Fibroblast of skin of left biceps (primary cell): ENCODE results near the gene SPATS2.

ENCODE experiments used
- DNase-seq, 2 experiments: peaks; one replicate each; pipeline ENCODE4 v3.0.0-alpha.2; 2013; ENCODE audit warnings: low read depth in 2 of 2

The SPATS2 gene

DNA sequence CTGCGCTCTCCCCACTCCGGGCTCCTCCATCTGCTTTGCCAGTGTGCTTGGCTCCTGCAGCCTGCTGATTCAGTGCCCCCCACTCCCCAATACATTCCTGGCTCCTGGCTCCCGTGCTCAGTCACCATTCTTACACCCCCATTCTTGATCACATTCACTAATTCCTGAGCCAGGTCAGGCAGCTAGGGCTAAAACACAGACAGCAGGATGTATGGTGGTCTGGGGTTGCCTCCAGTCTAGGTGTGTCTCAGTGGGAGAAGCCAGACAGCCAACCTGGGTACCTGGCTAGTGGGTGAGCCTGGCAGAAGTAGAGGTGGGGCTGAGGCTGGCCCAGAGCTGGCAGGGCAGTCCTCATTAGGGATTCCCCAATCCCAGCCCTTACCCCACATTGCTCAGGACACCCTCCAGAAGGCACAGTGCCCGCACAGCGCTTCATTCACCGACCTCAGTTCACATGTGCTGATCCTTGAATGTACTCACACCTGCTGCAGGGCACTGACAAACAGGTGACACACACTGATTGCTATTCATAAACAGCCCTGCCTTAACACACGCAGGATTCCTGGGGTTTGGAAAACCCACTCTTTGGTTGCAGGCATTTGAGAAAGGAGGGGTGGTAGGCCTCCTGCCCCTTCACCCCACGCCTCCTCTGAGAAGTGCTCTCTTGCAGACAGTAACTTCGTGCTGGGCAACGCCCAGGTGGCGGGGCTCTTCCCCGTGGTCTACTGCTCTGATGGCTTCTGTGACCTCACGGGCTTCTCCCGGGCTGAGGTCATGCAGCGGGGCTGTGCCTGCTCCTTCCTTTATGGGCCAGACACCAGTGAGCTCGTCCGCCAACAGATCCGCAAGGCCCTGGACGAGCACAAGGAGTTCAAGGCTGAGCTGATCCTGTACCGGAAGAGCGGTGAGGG, 173.2 kb downstream of the SPATS2 start:
- DNase-seq, result no peak

DNA sequence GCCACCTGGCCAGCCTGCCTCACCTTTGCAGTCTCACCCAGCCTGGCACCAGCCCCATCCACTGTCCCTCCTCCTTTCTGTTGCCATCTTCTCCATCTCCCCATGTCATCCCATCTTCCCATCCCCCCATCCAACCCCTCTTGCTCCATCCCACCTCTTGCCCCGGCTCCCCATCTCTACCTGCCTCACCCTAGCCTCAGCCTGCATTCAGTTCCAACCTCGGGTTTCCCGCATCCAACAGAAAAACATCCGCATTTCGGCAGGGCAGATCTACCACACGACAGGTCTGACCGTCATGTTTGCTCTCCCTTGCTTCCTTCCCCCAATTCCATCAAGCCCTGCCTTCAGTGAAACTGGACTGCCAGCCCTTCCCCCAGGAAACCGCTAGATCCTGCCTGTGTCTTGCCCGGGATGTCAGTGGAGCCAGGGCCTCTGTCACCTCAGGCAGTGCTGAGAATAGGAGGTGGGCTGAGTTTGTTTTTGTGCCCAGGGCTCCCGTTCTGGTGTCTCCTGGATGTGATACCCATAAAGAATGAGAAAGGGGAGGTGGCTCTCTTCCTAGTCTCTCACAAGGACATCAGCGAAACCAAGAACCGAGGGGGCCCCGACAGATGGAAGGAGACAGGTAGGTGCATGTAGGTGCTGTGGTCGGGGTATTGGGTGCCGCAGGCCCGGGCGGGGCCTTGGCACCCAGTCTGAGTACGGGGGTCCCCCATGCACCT, 174.0 kb downstream of the SPATS2 start:
- DNase-seq, result no peak

DNA sequence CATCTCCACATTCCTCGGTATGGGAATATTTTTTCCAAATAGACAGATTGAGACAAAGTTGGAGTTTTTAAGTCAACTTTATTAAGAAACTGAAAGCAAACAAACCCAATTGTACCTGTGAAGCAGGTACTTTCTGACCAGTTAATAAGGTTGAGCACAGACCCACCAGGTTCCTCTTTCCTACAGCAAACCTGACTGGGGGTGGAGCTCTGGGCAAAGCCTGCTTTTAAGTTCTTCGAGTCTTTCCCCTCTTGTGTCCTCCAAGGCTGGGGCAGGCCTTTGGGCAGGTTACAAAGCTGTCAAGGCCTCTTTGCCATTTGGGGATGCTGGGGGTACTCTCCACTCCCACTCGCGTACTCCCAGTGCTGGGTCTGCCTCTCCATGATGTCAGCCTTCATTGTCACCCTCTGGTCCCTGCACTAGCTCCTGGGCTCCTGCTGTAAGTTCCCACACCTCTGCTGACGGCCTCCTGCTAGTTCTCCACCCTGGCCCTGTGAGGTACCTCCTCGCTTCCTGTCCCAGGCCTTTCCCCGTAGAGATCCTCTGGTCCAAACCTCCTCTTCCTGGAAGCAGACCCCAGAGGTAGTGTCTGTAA, 174.7 kb downstream of the SPATS2 start:
- no peak for DNase-seq

DNA sequence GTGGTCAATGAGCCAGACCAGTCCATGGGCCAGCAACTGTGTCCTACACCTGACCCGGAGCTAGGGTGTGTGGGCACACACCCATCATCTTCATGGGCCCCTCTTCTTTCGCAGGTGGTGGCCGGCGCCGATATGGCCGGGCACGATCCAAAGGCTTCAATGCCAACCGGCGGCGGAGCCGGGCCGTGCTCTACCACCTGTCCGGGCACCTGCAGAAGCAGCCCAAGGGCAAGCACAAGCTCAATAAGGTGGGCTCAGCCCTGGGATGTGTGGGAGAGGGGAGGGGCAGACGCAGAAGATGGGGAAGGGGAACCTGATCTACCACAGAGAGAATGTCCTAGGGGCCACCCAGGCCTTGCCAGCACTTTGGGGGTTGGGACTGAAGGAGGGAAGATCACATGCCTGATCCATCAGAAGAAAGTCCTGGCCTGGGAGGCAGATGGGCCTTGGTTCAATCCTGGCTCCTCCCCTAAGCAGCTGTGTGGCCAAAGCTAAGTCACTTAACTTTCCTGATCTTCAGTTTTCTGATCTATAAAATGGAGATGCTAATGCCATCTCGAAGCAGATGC, 175.4 kb downstream of the SPATS2 start:
- DNase-seq, result no peak

DNA sequence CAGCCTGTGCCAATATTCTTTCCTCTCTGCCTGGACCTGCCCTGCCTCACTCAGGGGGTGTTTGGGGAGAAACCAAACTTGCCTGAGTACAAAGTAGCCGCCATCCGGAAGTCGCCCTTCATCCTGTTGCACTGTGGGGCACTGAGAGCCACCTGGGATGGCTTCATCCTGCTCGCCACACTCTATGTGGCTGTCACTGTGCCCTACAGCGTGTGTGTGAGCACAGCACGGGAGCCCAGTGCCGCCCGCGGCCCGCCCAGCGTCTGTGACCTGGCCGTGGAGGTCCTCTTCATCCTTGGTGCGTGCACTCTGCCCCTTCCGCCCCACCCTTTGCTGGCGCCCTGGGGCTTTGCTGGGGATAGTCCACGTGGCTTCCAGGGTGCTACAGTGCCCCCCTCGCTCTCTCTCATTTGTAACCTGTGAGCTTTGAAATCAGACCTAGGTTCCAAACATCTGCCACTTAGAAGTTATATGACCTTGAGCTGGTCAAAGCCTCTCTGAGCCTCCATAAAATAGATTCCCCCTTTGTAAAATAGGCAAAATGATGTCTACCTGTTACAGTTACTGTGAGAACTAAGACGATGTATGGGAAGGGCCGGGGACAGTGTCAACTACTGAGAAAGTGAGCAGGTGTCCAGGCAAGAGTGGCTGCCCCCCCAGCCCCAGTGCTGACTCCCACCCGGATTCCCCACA, 176.1 kb downstream of the SPATS2 start:
- DNase-seq, result no peak

DNA sequence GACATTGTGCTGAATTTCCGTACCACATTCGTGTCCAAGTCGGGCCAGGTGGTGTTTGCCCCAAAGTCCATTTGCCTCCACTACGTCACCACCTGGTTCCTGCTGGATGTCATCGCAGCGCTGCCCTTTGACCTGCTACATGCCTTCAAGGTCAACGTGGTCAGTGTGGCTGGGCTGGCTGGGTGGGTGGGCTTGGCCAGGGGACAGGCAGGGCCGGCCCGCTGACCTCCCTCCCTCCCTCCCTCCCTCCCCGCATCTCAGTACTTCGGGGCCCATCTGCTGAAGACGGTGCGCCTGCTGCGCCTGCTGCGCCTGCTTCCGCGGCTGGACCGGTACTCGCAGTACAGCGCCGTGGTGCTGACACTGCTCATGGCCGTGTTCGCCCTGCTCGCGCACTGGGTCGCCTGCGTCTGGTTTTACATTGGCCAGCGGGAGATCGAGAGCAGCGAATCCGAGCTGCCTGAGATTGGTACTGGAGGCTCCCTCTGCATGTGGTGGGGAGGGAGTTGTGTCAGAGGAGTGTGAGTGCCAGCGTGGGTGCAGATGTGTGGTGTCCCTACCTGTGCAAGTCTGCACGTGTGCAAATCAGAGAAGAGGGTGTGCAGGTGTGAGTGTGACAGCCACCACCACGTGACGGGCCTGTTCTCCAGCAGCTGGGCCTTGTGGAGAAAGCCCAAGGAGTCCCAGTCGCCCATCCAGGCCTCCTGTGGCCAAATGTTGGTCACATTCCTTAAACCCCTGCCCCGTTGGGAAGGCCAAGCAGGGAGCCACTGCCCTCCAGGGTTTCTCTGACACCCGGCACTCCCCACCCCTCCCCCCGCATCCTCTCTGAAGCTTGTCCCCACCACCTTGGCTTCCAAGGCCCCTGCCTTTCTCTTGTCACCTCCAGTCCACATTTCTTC, 176.9 kb downstream of the SPATS2 start:
- no peak for DNase-seq

DNA sequence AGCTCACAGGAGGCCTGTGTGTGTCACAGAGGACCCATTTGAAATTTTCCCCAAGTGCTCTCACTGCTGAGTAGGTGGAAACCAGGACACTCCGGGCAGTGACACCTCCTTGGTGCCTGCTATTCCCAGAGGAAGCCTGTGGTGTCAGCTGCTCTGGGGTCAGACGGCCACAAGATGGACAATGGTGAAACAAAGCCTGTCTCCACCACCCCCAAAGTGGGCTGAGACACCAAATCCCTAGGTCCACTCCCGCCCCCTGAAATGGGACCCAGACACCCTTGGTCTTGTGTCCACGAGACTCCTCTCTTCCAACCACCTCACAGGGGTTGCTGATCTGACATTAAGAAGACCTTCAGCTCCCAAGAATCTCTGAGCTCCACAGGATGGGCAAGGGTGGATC, 178.6 kb downstream of the SPATS2 start:
- DNase-seq, result no peak

DNA sequence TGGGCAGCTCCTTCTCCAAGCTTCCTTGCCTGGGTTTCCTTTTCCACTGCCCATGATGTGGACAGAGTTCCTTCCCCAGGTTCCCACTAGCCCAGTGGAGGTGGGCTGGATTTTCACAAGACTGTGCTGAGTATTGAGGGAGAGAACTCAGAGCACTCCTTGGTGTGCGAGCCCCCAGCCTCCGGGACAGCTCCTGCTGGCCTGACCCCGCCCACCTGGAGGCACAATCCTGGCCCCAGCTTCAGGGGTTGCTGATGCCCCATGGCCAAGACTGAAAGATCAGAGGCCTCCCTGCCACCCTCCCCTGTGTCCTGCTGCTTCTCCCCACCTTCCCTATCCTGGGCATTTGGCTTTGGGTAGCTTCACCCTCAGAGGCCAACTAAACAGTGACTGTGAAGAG, 179.2 kb downstream of the SPATS2 start:
- DNase-seq, result no peak

DNA sequence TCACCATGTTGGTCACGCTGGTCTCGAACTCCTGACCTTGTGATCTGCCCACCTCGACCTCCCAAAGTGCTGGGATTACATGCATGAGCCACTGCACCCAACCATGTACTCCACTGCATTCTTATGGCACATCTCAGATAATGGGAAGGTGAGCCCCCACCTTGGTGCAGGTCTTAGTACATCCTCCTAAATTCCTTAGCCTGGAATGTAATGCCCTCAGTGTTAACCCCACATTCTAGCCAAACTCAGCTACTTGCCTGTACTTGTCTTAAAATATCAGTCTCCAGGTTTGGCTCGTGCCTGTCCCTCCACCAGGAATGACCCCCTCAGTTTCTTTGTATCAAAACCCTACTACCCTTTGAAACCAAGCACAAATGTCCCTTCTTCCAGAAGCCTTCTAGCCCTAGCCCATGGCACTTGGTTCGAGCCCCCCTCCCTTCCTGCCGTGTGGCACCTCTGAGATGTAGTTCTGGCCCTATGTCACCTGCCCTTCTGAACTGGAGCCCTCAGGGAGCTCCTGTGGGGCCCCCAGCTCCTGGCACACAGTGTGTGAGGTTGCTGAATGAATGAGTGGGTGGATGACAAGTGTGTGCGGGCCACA, 179.9 kb downstream of the SPATS2 start:
- DNase-seq, result no peak

DNA sequence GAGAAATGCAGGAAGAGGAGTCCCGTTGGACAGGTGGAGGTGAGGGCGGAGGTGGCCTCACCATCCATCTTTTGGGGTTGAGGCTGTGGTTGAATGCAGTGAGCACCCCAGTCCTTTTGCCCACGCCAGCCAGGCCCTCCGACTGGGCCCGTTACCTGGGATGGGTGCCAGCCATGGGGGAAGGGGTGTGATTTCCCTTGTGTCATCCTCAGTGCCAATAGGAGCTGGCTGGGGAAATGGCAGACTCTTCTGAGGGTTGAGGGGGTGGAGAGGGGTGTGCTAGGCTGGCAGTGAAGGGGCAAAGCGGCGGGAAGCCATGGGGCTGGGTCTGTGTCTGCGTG, 181.2 kb downstream of the SPATS2 start:
- DNase-seq, result no peak

DNA sequence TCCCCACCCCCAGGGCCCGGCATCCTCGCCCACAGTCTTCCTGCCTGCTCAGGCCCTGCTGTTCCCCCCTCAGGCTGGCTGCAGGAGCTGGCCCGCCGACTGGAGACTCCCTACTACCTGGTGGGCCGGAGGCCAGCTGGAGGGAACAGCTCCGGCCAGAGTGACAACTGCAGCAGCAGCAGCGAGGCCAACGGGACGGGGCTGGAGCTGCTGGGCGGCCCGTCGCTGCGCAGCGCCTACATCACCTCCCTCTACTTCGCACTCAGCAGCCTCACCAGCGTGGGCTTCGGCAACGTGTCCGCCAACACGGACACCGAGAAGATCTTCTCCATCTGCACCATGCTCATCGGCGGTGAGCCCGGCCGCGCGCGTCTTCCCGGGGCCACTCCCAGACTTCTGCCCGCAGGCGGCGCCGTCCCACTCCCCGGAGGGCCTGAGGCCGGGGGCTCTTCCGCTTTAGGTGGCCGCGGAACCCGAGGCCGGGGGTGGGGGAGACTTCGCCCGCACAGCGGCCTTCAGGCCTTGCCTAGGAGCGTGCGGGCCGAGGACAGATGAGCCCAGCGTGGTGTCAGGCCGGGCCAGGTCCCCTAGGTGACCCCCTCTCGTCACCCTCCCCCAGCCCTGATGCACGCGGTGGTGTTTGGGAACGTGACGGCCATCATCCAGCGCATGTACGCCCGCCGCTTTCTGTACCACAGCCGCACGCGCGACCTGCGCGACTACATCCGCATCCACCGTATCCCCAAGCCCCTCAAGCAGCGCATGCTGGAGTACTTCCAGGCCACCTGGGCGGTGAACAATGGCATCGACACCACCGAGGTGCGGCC, 181.8 kb downstream of the SPATS2 start:
- no peak for DNase-seq

DNA sequence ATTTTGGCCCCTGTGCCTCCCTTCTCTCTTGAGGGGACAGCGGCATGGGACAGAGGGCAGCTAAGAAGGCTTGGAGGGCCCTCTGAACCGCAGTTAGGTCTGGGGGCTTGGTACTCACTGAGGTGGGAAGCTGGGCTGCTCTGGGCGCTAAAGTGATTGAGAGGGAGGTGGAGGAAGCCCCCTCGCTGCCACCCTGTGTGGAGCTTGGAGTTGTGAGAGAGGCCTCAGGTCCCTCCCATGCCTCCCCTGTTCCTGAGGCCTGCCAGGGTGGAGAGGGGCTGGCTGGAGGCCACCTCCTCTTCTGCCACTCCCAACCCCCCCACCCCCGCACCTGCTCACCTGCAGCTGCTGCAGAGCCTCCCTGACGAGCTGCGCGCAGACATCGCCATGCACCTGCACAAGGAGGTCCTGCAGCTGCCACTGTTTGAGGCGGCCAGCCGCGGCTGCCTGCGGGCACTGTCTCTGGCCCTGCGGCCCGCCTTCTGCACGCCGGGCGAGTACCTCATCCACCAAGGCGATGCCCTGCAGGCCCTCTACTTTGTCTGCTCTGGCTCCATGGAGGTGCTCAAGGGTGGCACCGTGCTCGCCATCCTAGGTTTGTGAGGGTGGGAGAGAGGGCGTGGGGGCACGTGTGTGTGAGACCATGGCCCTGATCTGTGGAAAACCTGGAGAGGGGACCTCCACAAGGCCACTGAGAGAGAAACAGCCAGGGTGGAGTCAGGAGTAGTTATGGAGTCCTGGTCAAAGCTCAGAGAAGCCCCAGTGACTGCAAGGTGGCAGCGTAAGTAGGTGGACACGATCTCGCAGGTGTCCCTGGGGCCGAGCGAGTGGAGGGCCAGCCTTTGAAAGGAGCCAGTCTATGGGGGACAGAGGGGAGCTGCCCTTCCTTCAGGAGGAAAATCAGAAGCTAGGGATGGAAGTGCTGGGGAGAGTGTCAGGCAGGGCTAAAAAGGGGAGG, 182.8 kb downstream of the SPATS2 start:
- DNase-seq, result no peak

DNA sequence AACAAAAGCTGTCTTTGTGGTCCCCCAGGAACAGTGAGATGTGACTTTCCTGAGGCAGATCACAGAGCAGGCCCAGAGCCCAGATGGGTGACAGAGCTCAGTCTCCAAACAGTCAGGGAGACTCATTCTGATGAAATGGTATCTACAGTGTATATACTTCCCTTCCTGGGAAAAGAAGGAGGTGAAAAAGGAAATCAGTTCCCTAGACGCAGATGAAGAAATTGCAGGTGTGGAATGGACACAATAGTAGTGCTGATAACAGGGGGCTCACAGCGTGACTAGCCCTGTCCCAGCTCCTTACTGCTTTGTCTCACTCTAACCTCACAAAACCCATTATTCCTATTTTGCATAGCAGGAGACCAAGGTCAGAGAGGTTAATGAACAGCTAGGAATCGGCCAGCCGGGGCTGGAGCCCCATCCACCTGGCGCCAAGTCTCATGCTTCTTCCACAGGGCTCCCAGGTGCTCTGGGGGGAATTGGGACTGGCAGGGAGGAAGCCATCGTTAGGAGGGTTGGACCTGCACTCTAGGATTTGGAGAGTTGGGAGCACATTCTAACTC, 183.5 kb downstream of the SPATS2 start:
- no peak for DNase-seq

DNA sequence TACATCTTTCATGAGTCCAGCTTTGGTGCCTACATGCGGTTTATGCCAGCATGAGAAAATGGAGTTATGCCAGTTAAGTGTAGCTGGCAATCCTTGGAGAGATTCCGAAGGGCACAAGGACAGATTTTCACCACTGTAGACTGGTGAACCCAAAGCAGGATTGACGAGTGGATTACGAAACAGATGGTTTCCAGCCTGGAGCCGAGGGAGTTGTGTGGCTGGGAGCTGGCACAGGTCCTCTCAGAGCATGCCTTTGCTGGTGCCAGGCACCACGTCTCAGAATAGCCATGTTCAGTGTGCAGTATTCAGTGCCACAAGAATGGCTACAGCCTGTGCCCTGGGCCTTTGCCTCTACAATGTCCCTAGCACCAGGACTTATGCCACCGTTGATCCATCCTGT, 184.8 kb downstream of the SPATS2 start:
- DNase-seq, result no peak

DNA sequence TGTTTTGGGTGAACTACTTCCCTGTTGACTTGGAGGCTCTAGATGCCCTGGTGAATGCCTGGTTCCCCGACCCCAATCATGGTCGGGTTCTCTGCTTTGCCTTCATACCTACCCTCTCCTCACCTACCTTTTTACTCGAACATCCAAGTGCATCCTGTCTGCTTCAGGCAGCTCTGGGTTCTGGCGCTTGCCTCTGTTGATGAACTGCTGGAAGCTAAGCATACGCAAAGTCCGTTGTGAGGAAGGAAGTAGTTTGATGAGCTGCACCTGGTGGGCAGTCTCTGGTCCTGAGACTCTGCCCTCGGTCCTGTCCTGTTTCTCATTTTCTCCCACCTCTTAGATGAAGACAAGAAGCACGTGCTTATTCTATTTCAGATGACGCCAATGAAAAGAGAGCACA, 185.2 kb downstream of the SPATS2 start:
- no peak for DNase-seq

DNA sequence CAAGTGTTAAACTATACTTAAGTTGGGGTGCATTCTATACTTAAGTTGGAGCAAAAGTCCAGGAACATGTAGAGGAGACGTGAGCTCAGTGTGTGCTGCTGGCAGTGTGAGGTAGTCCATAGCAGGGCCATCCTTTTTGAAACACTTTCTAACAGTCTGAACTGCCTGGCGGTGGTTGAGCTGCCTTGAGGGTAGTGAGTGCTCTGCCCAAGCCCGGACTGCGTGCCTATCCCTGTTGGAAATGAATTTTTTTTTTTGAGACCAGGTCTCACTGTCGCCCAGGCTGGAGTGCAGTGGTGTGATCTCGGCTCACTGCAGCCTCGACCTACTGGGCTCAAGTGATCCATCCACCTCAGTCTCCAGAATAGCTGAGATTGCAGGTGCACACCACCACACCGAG, 185.6 kb downstream of the SPATS2 start:
- DNase-seq, result no peak

DNA sequence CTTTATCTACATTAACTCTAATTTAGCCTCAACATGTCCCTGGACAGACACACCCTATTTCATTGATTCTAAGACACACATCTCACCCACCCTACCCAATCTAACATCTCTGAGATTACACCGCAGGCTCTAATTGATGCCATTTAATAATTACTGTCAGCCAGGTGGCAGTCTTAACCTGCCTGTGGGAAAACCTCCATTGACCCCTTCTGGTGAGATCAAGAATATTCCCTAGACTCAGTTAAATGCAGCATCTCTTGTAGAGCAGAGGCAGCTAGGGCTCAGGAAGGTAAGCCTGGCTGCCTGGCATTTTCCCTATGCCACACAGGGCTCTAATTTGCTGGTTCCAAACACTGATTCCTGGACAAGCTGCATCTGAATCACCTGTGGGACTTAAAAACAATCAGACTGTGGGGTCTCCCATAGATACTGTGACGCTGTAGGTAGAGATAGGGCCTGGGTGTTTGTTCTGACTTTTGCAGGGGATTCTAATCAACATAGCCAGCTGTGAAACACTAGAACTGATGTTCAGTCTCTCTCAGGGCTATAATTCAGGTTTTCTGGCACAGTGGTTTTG, 186.3 kb downstream of the SPATS2 start:
- DNase-seq, result no peak

DNA sequence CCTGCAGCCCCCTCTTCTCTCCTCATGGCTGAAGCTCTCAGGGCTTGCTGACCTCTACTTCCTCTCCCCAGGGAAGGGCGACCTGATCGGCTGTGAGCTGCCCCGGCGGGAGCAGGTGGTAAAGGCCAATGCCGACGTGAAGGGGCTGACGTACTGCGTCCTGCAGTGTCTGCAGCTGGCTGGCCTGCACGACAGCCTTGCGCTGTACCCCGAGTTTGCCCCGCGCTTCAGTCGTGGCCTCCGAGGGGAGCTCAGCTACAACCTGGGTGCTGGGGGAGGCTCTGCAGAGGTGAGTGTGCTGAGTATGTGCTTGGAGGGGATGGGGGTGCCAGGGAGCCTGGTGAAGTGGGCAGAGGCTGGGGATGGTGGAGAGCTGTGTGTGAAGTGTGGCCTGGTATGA, 187.0 kb downstream of the SPATS2 start:
- no peak for DNase-seq
